Coronary artery (tissue), 2 donors: Measurements from ENCODE around the gene FAM228B.
"Not testable (repeated sequence)": the region's sequence is repeated elsewhere in the genome, so short reads cannot be mapped to it uniquely, and the experiment has no call there.

Experiments
- DNase-seq: peaks from one replicate; pipeline ENCODE4 v3.0.0-alpha.2; 2017; ENCODE audit warnings: low spot score
- H3K27ac ChIP-seq, 2 donors: fragments of 200-600 bp; sonication (generic); one replicate each; pipeline ENCODE4 v1.5.1; 2016 to 2019
- H3K4me3 ChIP-seq: fragments of 200-600 bp; sonication (generic); 2 replicates; pipeline ENCODE4 v1.5.1; 2016; ENCODE audit warnings: mild to moderate bottlenecking, moderate library complexity
- TF ChIP-seq, protein P1 (sequence below): fragments of 200-600 bp; sonication (generic); IDR thresholded peaks from one replicate; pipeline ENCODE4 v1.5.1; 2019; ENCODE audit warnings: antibody characterized with exemption

The FAM228B gene

DNA sequence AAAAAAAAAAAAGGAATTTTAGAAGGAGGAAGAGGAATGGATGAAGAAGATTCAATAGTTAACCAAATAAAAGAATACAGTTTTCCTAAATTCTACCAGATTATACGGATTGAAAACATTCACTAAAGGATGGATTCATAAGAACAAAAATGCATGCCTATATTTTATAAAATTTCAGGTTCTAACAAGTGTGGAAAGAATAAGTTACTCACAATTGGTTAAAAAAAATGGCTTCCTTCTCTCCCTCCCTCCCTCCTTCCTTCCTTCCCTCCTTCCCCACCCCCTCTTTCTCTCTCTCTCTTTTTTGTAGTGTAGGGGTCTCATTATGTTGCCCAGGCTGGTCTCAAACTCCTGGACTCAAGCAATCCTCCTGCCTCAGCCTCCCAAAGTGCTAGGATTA lies 37.0 kb upstream of the FAM228B start:
- Histone ChIP-seq H3K4me3 (no peak overlapping the region), H3K27ac (no peak overlapping the region)
- no peak for DNase-seq
- TF ChIP-seq, protein P1, sequence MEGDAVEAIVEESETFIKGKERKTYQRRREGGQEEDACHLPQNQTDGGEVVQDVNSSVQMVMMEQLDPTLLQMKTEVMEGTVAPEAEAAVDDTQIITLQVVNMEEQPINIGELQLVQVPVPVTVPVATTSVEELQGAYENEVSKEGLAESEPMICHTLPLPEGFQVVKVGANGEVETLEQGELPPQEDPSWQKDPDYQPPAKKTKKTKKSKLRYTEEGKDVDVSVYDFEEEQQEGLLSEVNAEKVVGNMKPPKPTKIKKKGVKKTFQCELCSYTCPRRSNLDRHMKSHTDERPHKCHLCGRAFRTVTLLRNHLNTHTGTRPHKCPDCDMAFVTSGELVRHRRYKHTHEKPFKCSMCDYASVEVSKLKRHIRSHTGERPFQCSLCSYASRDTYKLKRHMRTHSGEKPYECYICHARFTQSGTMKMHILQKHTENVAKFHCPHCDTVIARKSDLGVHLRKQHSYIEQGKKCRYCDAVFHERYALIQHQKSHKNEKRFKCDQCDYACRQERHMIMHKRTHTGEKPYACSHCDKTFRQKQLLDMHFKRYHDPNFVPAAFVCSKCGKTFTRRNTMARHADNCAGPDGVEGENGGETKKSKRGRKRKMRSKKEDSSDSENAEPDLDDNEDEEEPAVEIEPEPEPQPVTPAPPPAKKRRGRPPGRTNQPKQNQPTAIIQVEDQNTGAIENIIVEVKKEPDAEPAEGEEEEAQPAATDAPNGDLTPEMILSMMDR: no peak

GRCh38 chr2:24087032-24087431 lies 36.2 kb upstream of the FAM228B start:
- no peak overlapping the region for H3K4me3 ChIP-seq
- TF ChIP-seq, protein P1: no peak
- H3K27ac ChIP-seq: no peak overlapping the region
- no peak for DNase-seq

DNA sequence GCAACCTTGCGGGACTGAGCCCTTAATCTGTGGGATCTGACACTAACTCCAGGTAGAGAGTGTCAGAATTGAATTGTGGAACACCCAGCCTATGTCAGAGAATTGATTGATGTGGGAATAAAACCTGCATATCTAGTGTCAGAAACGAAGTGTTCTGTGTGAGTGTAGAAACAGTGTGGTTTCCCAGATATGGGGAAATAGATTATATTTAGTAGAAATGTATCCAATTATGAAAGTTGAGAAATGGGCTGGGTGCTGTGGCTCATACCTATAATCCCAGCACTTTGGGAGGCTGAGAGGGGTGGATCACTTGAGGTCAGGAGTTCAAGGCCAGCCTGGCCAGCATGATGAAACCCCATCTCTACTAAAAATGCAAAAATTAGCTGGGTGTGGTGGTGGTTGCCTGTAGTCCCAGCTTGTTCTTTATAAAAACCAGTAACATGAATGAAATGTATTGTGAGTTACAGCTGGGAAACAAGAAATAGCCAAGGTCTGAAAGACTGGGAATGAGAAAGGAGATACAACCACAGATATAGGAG lies 34.4 kb upstream of the FAM228B start:
- H3K27ac ChIP-seq: no peak overlapping the region
- no peak overlapping the region for H3K4me3 ChIP-seq
- DNase-seq: no peak
- TF ChIP-seq, protein P1: no peak

- H3K27ac ChIP-seq, H3K4me3 ChIP-seq, DNase-seq: not testable (repeated sequence)
Observed at GRCh38 chr2:24093270-24093669, 30.0 kb upstream of the FAM228B start.

DNA sequence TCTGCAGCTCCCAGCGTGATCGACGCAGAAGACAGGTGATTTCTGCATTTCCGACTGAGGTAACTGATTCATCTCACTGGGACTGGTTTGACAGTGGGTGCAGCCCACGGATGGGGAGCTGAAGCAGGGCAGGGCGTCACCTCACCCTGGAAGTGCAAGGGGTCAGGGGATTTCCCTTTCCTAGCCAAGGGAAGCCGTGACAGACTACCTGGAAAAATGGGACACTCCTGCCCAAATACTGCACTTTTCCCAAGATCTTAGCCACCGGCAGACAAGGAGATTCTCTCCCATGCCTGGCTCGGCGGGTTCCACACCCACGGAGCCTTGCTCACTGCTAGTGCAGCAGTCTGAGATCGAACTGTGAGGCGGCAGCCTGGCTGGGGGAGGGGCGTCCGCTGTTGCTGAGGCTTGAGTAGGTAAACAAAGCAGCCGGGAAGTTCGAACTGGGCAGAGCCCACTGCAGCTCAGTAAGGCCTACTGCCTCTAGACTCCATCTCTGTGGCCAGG lies 28.0 kb upstream of the FAM228B start:
- not testable (repeated sequence) for H3K4me3 ChIP-seq, H3K27ac ChIP-seq

GRCh38 chr2:24100732-24101131 lies 22.5 kb upstream of the FAM228B start:
- not testable (repeated sequence) for DNase-seq, H3K4me3 ChIP-seq, H3K27ac ChIP-seq

More for the DNA sequence above, 28.0 kb upstream of the FAM228B start:
- not testable (repeated sequence) for DNase-seq

- TF ChIP-seq, protein P1: no peak
- no peak for DNase-seq
- Histone ChIP-seq H3K4me3 (no peak overlapping the region), H3K27ac (no peak overlapping the region)
Observed at GRCh38 chr2:24101992-24102391, 21.3 kb upstream of the FAM228B start.

DNA sequence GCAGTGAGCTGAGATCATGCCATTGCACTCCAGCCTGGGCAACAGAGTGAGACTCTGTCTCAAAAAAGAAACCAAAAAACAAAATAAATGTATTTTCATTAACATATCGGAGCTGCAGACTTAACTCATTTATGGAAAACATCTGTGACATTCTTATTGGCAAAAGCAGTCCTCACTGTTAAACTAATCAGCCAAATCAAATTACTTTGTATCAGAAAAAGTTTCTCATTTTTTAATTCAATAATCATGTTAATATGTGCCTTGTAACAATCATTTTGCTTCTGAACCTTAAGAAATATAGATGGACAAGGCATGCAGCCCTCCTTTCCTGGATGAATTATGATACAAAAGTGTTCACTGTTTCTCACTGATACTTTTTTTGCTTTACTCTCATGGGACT lies 20.6 kb upstream of the FAM228B start:
- H3K4me3 ChIP-seq: no peak overlapping the region
- TF ChIP-seq, protein P1: no peak
- H3K27ac ChIP-seq: no peak overlapping the region
- DNase-seq: no peak

DNA sequence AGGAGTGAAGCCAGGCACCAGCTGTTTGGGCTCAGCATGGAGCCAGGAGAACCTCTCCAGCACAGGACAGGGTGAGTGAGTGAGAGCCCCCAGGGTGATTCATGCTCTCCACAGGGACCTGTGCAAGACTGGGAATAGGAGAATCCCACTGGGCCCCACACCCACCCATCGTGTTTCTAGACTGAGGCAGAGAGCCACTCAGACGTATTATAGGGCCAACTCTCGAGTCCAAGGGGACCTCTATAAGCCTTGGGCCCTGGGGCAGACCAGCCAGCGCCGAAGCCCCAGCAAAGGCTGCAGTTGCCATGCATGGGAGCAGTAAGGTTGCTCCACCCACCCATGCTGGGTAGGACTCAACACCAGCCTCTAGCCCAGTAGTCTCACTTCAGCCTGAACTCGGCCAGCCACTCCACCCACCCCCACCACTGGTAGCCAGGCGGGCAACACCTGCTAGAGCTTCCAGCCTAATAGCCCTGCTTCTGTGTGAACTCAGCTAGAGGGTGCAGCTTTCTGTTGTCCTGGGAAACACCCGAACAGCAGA lies 19.1 kb upstream of the FAM228B start:
- TF ChIP-seq, protein P1: no peak
- Histone ChIP-seq H3K27ac (no peak overlapping the region), H3K4me3 (no peak overlapping the region)
- no peak for DNase-seq
